OCI-LY1 (cell line): ENCODE measurements around the gene TXNDC16.

ENCODE experiments used
- EZH2 ChIP-seq: fragments of 200-600 bp; sonication (generic), shearing (Covaris generic); IDR thresholded peaks from 2 replicates; pipeline ENCODE4 v1.8.0; 2017; ENCODE audit warnings: borderline replicate concordance, mixed run types, mild to moderate bottlenecking, antibody characterized with exemption, low read length, moderate library complexity, mixed read lengths
- TF ChIP-seq, protein P1 (sequence below): fragments of 200-600 bp; sonication (generic), shearing (Covaris generic); IDR thresholded peaks from 2 replicates; pipeline ENCODE4 v1.5.1; 2017; ENCODE audit warnings: mild to moderate bottlenecking, antibody characterized with exemption, low read length, moderate library complexity, mixed read lengths

DNA sequence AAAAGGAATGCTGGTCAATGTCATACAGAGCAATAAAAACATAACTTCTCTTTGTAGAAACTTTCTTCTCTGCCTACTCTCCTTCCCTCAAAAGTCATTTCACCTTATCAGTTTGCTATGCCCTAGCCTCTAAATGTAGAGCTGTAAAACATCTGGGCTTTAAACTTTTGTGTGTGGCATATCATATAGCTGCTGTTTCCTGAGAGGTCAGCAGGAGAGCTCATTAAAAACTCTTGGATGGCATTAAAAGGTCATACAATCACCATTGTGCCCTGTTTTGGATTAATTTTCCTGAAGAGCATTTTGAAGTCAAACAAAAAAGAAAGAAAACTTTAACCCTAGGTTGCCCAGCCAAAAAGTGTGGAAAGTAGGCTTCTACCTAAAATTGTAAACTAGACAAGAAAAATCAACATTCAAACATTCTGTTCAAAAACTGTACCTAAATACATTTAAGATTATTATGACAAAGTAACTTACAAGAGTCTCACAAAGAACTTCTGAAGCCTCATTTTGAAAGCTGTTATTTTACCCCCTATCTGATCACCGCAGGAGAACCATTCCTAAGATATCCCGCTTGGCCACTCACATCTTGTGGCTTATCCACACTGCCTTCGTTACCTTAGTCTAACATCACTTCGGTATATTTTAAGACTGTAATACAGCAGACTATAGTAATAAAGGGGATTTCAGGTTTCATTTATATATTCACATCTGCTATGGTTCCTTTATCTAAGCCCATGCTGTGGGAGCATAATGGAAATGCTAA lies 38.1 kb downstream of the TXNDC16 start:
- TF ChIP-seq, protein P1, sequence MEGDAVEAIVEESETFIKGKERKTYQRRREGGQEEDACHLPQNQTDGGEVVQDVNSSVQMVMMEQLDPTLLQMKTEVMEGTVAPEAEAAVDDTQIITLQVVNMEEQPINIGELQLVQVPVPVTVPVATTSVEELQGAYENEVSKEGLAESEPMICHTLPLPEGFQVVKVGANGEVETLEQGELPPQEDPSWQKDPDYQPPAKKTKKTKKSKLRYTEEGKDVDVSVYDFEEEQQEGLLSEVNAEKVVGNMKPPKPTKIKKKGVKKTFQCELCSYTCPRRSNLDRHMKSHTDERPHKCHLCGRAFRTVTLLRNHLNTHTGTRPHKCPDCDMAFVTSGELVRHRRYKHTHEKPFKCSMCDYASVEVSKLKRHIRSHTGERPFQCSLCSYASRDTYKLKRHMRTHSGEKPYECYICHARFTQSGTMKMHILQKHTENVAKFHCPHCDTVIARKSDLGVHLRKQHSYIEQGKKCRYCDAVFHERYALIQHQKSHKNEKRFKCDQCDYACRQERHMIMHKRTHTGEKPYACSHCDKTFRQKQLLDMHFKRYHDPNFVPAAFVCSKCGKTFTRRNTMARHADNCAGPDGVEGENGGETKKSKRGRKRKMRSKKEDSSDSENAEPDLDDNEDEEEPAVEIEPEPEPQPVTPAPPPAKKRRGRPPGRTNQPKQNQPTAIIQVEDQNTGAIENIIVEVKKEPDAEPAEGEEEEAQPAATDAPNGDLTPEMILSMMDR, result no peak
- no peak for TF ChIP-seq EZH2
